Lower lobe of right lung (tissue), 2 donors: ENCODE measurements around the gene DTD1. TPM values are rescaled to one million over a fixed set of nuclear protein-coding genes. Genes with fewer than 3 reads are reported as not detected.
"Not testable (repeated sequence)": the region's sequence is repeated elsewhere in the genome, so short reads cannot be mapped to it uniquely, and the experiment has no call there.

Source experiments
- ATAC-seq, 2 donors: fragments of 200-7000 bp; cut with Tn5 transposase; one replicate each; pipeline ENCODE4 v1.9.1; 2020 to 2022; ENCODE audit warnings: mild to moderate bottlenecking in 2 of 2, moderate library complexity in 2 of 2
- DNase-seq: peaks from one replicate; pipeline ENCODE4 v3.0.0-alpha.2; 2020
- H3K27ac ChIP-seq: fragments of 200-600 bp; one replicate; pipeline ENCODE4 v1.8.0; 2022
- H3K27me3 ChIP-seq: fragments of 200-600 bp; one replicate; pipeline ENCODE4 v1.8.0; 2022; ENCODE audit warnings: low read depth
- H3K36me3 ChIP-seq: fragments of 200-600 bp; one replicate; pipeline ENCODE4 v1.8.0; 2022; ENCODE audit warnings: mild to moderate bottlenecking
- H3K4me1 ChIP-seq: fragments of 200-600 bp; one replicate; pipeline ENCODE4 v1.8.0; 2022
- H3K4me3 ChIP-seq: fragments of 200-600 bp; one replicate; pipeline ENCODE4 v1.8.0; 2022; ENCODE audit warnings: mild to moderate bottlenecking
- H3K9me3 ChIP-seq: fragments of 200-600 bp; one replicate; pipeline ENCODE4 v1.8.0; 2022
- intact Hi-C: fragments of 100-400 bp; cut with DNase I; formaldehyde crosslinking; loops from one replicate; pipeline ENCODE4 v1.11.0; 2022
- total RNA-seq: library from RNA; stranded (reverse); fragmentation: NEBNext Ultra II Directional; extraction: Animal tissue kit (Norgen Biotek cat#: 25700); gene quantifications from one replicate; pipeline ENCODE4 v1.2.1, GENCODE V29; 2021
- TF ChIP-seq, protein P1 (sequence below): fragments of 200-600 bp; IDR thresholded peaks from one replicate; pipeline ENCODE4 v1.8.0; 2022; ENCODE audit warnings: antibody characterized with exemption, mild to moderate bottlenecking
- donor health status: DM: no; HTN: yes; CAD: no; lungs with severe emphysema.

The DTD1 gene
- total RNA-seq, 1 donor from 2014 or later: 15.7 TPM

- no peaks in the 10 kb centered on the region for H3K27me3 ChIP-seq
- no peak overlapping the region for H3K4me3 ChIP-seq
- H3K4me1 ChIP-seq: no peaks in the 10 kb centered on the region
- intact Hi-C loops: no loop called here
- H3K27ac ChIP-seq: no peak overlapping the region
- DNase-seq (no peak), ATAC-seq (no peak)
- TF ChIP-seq, protein P1, sequence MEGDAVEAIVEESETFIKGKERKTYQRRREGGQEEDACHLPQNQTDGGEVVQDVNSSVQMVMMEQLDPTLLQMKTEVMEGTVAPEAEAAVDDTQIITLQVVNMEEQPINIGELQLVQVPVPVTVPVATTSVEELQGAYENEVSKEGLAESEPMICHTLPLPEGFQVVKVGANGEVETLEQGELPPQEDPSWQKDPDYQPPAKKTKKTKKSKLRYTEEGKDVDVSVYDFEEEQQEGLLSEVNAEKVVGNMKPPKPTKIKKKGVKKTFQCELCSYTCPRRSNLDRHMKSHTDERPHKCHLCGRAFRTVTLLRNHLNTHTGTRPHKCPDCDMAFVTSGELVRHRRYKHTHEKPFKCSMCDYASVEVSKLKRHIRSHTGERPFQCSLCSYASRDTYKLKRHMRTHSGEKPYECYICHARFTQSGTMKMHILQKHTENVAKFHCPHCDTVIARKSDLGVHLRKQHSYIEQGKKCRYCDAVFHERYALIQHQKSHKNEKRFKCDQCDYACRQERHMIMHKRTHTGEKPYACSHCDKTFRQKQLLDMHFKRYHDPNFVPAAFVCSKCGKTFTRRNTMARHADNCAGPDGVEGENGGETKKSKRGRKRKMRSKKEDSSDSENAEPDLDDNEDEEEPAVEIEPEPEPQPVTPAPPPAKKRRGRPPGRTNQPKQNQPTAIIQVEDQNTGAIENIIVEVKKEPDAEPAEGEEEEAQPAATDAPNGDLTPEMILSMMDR: no peak
- H3K9me3 ChIP-seq: no peaks in the 10 kb centered on the region
- H3K36me3 ChIP-seq: no peaks in the 10 kb centered on the region
Measured at GRCh38 chr20:18754030-18754652, 166.3 kb downstream of the DTD1 start.

GRCh38 chr20:18754653-18755045 lies 166.8 kb downstream of the DTD1 start:
- no peak for DNase-seq
- no peak overlapping the region for H3K4me3 ChIP-seq
- intact Hi-C loops: no loop called here
- no peaks in the 10 kb centered on the region for H3K36me3 ChIP-seq
- TF ChIP-seq, protein P1: no peak
- no peaks in the 10 kb centered on the region for H3K4me1 ChIP-seq
- no peaks in the 10 kb centered on the region for H3K9me3 ChIP-seq
- no peaks in the 10 kb centered on the region for H3K27me3 ChIP-seq
- no peak overlapping the region for H3K27ac ChIP-seq
- no peak for ATAC-seq

DNA sequence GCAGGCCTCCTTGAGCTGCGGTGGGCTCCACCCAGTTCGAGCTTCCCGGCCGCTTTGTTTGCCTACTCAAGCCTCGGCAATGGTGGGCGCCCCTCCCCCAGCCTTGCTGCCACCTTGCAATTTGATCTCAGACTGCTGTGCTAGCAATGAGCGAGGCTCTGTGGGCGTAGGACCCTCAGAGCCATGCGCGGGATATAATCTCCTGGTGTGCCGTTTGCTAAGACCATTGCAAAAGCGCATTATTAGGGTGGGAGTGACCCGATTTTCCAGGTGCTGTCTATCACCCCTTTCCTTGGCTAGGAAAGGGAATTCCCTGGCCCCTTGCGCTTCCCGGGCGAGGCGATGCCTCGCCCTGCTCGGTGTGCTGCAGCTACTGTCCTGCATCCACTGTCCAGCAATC lies 173.0 kb downstream of the DTD1 start:
- intact Hi-C loops, H3K4me3 ChIP-seq, H3K27ac ChIP-seq, H3K9me3 ChIP-seq, H3K27me3 ChIP-seq, DNase-seq, ATAC-seq, H3K36me3 ChIP-seq, H3K4me1 ChIP-seq: not testable (repeated sequence)

DNA sequence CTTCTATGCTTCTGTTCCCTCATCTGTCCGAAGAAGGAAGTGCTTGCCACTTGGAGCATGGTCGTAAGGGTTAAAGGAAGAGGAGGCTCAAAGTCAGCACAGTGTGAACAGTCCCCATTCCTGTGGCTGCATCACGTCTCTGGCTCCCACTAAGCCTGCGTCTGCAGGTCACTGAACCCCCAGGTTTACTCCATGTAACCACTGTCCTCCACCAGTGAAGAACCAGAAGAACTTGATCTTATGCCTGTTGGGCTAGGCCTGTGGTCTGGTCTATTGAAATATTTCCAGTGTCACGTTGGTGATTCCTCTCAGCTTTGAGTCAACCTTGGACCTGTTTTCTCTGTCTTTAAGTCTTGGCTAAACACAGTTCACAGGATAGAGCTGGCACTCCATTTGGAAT lies 179.8 kb downstream of the DTD1 start:
- TF ChIP-seq, protein P1: no peak
- Histone ChIP-seq H3K36me3 (peaks cover 10% of the 10 kb centered on the region), H3K4me3 (no peak overlapping the region), H3K27me3 (no peaks in the 10 kb centered on the region), H3K27ac (no peak overlapping the region), H3K4me1 (no peaks in the 10 kb centered on the region), H3K9me3 (no peaks in the 10 kb centered on the region)
- intact Hi-C loops: no loop called here
- no peak for DNase-seq
- ATAC-seq: no peak

DNA sequence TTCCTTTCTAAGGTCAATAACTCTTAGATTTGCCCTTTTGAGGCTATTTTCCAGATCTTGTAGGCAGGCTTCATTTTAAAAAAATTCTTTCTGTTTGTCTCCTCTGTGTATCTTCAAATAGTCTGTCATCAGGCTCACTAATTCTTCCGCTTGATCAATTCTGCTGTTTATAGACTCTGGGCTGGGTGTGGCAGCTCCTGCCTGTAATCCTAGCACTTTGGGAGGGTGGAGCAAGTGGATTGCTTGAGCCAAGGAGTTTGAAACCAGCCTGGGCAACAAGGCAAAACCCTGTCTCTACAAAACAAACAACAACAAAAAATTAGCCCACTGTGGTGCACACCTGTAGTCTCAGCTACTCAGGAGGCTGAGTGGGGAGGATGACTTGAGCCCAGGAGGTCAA lies 185.7 kb downstream of the DTD1 start:
- intact Hi-C loops: no loop called here
- no peak for DNase-seq
- TF ChIP-seq, protein P1: no peak
- Histone ChIP-seq H3K4me3 (no peak overlapping the region), H3K4me1 (no peaks in the 10 kb centered on the region), H3K27me3 (no peaks in the 10 kb centered on the region), H3K9me3 (no peaks in the 10 kb centered on the region), H3K36me3 (no peaks in the 10 kb centered on the region), H3K27ac (no peak overlapping the region)
- no peak for ATAC-seq

DNA sequence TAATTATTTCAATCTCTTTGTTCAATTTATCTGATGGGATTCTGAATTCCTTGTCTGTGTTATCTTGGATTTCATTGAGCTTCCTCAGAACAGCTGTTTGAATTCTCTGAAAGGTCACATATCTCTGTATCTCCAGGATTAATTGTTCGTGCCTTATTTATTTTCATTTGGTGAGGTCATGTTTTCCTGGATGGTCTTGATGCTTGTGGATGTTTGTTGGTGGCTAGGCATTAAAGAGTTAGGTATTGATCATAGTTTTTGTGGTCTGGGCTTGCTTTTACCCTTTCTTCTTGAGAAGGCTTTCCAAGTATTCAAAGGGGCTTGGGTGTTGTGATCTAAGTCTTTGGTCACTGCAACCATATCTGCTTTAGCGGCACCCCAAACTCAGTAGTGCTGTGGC lies 186.4 kb downstream of the DTD1 start:
- no peaks in the 10 kb centered on the region for H3K9me3 ChIP-seq
- H3K4me1 ChIP-seq: no peaks in the 10 kb centered on the region
- H3K36me3 ChIP-seq: no peaks in the 10 kb centered on the region
- H3K4me3 ChIP-seq: no peak overlapping the region
- TF ChIP-seq, protein P1: no peak
- no peak overlapping the region for H3K27ac ChIP-seq
- no peaks in the 10 kb centered on the region for H3K27me3 ChIP-seq
- ATAC-seq (no peak), DNase-seq (no peak)
- intact Hi-C loops: no loop called here
